HG03457 (cell line): ENCODE results near the gene SLC35F3.
"Not testable (repeated sequence)": the region's sequence is repeated elsewhere in the genome, so short reads cannot be mapped to it uniquely, and the experiment has no call there.

ENCODE experiments used
- ATAC-seq: cut with Tn5 transposase; IDR thresholded peaks from one replicate; pipeline ENCODE4 v1.9.1; 2021; ENCODE audit warnings: moderate number of reproducible peaks; ENCODE audit not compliant: unreplicated experiment

SLC35F3 gene

DNA sequence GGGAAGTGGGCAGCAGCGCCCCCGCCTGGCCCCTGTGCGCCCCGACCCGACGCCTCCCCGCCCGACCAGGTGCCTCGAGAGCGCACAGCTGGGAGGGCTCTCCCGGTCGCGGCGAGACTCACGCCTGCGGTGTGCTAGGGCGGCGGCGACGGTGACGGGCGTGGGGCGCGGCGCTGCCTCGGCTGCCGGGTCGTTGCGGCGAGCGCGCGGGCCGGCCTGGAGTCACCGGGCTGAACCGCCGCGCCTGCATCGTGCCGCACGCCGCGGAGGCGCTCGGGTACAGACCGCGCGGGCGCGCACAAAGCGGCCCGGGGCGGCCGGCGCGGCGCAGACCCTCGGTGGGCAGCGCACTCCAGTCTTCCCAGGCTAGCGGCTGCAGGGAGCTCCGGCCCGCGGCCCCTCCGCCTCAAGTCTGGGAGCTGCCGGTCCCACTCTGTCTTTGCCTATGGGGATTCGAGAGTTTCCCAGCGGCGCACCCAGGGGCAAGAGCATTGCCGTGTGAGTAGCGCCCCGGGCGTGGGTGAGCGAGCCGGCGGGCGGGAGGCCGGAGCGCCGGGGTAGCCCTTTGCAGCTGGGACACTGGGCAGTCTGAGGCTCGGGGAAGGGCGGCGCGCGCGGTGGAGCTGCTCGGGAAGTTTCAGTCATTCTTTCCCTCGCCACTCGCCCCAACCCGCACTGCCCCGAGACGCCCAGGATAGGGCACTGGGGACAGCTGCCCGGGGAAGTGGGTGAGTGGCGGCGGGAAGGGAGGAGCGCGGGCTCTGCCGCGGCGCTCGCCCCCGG is at the start of gene SLC35F3:
TSS of gene SLC35F3 (plus strand) at position 44 of the 783 bp plus-strand sequence.
- ATAC-seq, result no peak

DNA sequence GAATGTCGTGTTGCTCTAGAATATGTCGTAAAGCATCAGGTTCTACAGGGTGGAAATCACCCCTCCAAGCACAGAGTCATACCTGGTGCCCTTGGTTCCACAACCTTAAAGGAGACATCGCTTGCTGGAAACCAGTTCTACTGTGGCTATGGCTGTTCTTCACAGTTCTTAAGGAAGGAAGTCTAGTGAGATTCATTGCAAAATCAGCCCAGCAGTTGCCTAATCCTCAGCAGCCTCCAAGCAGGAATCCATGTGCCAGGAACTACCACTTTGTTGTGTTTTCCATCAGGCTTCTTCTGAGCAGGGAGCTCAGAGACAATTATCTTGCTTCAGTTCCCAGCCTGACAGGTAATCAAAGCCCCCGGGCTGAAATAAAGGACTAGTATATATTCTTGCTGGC is 45.0 kb upstream of the SLC35F3 start:
- ATAC-seq, result no peak

DNA sequence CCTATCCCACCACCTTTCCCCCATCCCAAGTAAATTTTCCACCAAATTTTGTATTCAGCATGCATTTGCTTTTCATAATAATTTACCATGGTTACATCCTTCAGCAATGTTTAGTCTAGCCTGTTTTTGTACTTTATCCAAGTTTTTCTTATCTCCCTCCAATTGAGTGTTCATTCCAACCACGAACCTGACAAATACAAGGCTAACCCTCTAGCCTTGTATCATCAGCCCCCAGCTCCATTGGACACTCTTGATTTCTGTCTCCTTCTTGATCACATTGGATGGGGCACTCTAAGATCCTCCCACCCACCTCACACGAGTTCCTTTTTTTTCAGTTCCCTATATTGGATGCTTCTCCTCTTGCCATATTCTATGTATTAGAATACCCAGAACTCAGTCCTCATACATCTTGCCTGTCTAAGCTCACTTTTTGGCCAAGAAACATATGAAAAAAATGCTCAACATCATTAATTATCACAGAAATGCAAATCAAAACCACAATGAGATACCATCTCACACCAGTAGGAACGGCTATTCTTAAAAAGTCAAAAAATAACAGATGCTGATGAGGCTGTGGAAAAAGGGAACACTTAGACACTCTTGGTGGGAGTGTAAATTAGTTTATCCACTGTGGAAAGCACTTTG is 40.5 kb upstream of the SLC35F3 start:
- no peak for ATAC-seq

DNA sequence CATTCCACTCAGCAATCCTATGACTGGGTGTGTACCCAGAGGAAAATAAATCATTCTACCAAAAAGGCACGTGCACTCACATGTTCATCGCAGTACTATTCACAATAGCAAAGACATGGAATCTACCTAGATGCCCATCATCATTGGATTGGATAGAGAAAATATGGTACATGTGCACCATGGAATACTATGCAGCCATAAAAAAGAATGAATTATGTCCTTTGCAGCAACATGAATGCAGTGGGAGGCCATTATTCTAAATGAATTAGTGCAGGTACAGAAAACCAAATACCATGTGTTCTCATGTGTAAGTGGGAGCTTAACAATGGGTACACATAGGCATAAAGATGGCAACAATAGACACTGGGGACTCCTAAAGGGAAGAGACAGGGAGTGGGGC is 39.9 kb upstream of the SLC35F3 start:
- ATAC-seq, result no peak

DNA sequence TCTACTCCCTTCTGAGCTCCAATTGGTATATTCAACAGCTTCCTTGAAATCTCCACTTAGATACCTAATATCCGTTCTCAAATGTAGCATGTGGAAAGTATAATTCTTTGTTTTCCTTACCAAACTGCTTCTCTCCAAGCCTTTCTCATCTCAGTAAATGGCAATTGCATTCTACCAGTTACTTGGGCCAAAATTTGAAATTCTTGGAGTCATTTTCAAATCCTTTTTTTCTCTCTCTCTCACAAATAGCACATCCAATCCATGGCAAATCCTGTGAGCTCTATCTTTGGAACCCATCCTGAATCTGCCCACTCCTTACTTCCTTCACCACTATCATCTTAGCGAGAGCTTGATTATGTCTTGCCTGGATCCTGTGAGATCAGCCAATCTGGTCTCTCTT is 39.3 kb upstream of the SLC35F3 start:
- ATAC-seq, result no peak

DNA sequence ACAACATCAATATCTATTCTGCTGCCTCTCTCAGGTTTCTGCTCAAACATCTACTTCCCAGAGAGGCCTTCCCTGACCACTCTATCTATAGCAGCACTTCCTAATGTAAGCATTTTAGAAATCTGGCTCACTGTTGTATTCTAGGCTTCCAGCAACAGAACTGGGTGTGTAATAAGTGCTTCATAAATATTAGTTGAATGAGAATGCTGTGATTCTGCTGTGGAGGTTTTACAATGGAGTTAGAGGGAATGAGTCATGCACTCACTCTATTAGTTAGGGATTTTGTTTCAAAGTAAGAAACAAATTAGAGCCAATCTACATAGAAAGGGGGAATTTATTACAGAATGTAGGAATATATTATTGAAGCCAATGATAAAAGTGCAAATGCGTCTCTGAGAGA is 38.6 kb upstream of the SLC35F3 start:
- no peak for ATAC-seq

DNA sequence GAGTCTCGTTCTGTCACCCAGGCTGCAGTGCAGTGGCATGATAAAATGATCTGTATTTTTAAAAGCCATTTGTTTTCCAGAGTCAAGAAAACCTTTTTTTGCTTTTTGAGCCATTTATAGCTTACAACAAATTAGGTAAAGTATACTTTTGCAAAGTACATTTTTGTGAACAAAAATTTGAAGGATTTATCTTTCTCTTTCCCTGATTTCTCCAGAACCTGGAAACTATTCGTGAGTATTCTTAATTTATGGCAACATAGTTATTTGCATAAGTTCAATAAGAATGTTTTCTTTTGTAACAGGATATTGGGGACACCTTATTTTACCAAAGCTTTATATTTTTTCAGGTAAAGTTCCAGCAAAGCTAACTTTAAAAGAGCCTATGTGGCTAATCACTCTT is 37.4 kb upstream of the SLC35F3 start:
- ATAC-seq, result no peak

DNA sequence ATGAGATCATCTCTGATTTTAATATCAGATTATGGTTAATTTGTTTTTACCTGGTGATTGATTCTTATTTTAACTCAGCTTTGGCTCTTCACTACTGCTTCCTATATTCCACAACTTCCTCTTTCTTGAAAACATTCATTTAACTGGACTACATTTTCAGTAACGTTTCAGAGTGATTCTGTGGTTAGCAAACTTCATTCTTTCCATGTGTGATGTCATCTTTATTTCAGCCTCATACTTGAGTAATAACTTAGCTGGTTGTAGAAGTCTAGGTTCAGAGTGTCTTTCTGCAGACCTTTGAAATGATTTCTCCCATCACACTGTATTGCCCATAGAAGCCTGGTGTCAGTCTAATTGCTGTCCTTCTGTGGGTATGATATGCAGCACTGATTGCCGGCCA is 36.0 kb upstream of the SLC35F3 start:
- no peak for ATAC-seq

DNA sequence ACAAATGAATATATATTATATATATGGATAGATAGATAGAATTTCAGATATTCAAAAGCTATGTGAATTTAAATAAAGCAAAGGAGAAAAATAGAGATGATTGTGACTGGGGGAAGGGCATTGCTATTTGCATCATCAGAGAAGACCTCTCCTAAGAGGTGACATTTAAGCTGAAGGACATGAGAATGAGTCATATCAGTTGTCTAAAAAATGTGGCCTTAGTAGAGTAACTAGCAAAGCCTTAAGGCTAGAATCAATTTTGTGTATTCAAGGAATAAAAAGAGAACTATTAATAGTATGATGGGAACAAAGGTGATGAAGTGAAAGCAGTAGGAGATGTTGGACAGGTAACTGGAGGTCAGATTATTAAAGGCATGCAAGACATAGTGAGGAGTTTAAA is 34.8 kb upstream of the SLC35F3 start:
- ATAC-seq, result no peak

DNA sequence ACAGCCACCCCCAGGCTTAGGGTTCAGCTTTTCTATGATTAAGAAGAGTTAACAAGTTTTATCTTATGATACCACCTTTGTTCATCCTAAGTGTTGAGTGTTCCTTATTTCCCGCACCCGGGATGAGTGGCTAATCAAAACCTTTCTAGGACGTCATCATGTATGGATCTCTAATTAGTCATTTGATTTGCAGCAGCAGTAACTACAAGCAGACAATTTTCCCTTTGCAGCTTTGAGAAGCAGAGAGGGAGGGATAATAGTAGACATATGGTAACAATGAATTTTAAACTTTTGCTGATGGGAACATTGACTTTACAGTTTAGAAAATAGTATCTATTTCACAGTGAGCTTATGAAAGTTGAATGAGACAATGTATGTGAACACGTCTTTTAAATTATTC is 30.8 kb upstream of the SLC35F3 start:
- ATAC-seq, result no peak

DNA sequence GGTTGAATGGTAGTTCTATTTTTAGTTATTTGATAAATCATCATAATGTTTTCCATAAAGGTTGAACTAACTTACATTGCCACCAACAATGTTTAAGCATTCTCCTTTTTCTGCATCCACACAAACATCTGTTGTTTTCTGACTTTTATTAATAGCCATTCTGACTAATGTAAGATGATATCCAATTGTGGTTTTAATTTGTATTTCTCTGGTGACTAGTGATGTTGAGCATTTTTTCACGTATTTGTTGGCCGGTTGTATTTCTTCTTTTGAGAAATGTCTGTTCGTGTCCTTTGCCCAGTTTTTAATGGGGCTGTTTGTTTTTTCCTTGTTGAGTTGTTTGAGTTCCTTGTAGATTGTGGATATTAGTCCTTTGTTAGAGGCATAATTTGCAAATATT is 24.6 kb upstream of the SLC35F3 start:
- no peak for ATAC-seq

DNA sequence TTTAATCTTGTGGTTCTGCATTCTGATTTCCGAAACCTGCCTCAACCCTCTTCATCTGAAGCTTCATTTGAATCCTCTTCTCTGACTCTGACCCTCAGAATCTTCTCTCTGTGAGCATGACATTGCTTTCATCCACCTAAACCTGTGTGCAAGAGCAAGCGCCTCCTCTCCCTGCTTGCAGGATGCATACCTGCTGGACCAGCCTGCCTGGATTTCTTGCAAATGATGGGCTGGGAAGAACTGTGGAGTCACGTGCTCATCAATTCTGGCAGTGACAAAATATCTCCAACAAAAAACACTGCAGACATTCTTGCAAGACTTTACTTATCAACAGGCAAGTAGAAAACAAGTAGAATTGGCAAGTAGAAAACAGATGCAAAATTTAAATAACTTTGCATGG is 20.8 kb upstream of the SLC35F3 start:
- ATAC-seq, result no peak

DNA sequence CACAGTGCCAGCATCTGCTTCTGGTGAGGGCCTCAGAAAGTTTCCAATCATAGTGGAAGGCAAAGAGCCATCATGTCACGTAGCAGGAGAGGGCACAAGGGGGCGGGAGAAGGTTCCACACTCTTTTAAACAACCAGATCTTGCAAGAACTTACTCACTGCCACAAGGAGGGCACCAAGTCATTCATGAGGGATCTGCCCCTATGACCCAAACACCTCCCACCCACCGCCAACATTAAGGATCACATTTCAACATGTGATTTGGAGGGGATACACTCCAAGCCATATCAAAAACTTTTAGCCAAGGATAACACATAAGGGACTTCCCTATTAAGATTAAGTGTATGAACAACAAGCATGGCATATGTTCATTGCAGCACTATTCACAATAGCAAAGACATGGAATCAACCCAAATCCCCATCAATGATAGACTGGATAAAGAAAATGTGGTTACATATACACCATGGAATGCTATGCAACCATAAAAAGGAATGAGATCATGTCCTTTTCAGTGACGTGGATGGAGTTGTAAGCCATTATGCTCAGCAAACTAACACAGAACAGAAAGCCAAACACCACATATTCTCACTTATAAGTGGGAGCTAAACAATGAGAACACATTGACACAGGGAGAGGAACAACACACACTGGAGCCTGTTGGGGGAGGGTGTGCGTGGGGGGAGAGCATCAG is 19.9 kb upstream of the SLC35F3 start:
- no peak for ATAC-seq

DNA sequence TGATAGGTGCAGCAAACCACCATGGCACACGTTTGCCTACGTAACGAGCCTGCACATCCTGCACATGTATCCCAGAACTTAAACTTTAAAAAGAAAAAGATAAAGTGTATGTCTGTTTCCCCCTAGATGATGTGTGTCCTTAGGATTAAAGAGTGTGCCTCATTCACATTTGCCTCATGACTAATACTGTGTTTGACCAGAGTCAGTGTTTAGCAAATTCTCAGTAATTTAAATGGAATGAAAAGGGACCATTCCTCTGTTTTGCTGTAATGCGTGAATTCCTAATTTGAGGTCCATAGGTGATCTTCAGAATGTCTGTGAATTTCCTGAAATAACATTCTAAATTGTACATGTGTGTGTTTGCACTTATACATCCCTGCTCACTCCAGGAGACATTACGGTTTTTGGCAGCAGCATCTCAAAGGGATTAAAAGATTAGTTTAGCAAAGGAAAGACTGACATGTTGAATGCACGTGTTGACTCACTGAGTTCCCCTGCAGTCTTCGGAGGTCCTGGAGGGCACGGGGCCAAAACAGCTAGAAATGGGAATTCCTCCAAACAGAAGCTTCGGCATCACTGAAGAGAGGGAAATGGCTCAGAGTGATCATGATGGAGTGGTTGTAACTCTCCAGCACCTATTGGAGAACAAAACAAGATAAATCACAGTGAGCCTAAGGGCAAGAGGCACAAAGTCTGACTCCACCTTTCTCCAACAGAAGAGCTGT is 19.1 kb upstream of the SLC35F3 start:
- ATAC-seq, result no peak

DNA sequence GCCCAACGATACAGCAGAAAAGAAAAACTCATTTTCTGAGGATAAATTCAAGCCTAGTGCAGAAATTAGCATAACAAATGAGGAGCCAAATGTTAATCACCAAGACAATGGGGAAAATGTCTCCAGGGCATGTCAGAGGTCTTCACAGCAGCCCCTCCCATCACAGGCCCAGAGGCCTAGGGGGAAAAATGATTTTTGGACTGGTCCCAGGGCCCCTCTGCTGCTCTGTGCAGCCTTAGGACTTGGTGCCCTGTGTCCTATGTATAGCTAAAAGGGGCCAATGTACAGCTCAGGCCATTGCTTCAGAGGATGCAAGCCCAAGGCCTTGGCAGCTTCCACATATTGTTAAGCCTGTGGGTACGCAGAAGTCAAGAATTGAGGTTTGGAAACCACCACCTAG is 13.3 kb upstream of the SLC35F3 start:
- not testable (repeated sequence) for ATAC-seq

DNA sequence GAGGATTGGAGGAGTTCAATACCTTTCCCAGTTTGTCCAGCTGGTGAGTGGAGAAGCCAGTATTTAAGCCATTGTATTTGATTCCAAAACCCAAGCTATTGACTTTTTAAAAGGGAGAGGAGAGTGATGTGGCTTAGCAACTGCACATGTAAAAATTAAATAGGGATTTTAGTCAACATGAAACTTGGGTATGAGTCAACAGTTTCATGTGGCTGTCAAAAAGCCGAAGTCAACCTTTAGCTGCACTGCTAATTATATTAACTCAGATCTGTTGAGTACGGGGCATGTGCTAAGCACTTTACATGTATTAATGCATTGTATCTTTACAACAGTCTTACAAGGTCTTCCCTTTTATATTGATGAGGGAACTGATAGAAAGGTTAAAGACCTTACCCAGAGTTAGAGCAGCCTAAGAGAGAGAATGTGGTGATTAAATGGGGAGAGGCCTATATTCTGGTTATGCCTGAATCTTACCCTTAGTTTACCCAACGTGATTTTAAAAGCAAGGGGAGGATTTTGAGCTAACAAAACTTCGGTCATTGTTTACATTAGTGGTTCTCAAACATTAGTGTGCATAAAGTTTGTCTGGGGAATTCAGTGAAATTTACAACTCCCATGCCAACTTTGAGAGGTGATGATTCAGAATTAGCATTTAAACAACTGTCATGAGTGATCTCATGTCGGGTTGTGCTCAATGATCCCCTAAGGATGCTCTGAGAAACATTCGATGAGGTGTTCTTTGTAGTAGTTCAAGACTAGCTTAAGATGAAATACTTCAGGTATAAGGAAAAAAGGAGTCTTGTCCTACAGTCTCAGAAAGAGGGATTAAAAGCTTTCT is 6.9 kb upstream of the SLC35F3 start:
- peak; percentile 97 for ATAC-seq

DNA sequence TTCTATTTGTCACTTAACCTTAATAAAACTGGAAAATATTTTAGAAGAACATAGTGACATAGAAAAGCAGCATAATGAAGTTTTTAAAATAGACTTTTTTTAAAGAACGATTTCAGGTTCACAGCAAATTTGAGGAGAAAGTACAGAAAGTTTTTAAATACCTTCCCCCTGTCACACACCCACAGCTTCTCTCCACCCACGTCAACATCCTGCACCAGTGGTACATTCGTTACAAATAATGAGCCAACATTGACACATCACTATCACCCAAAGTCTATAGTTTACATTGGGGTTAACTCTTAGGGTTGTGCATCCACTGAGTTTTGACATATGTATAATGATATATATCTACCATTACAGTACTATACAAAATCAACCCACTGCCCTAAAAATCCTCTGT is 3.0 kb upstream of the SLC35F3 start:
- ATAC-seq, result no peak

DNA sequence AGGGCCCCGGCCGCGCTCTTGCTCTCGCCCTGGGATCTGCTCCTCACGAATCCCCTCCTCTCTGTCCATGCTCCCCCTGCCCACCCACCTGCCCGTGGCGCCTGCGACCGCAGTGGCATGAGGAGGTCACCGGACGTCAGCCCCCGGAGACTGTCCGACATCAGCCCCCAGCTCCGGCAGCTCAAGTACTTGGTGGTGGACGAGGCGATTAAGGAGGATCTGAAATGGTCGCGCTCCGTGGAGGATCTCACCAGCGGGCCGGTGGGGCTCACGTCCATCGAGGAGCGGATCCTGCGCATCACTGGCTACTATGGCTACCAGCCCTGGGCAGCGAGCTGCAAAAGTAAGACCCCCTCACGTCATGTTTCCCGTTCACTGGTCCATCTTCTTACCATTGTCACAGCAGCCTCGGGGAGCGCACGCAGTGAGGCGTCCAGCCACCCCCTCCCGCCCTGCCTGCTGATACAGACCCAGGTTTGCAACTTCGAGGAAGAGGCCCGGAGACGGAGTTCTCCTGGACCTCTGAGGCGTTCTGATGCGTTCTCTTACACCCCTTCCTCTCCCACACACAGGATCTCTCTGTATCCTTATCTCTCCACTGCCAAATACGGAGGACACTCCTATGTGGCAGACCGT is 1.1 kb downstream of the SLC35F3 start:
- ATAC-seq, result no peak

DNA sequence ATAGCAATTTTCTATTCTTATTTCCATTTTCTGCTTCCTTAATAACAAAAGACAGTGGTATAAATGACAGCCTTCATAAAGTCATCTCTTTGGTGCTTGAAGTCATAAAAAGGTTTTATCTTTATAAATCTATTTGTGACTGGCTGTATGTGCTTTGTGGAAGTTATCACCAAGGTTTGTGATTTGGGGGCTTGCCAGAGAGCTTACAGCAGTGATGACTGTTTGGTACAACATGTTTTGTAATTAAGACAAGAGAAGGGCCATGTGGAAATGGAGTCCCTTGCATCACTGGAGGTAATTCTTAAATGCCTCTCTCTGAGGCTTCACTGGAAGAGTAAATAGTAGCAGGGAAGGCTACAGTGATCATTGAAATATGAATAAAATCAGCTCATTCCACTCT is 2.7 kb downstream of the SLC35F3 start:
- ATAC-seq, result no peak

DNA sequence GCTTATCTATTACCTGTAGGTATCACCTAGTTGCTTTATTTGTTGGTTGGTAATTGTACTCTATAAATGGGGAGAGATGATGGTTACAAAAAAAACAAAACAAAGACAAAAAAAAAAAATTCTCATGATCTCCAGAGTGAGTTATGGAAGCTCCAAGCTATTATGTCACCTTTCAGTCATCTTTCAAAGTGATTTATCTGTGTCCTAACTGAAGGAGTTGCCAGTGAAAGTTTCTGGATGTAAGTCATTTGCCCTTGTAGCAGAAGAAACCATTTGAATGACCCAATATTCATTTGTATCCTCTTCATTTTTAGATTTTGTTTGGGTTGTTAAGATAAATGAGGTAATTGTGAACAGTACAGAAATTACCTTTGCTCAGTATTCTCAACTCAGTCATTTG is 3.6 kb downstream of the SLC35F3 start:
- no peak for ATAC-seq
